GM19240 (cell line): Measurements from ENCODE around the gene MMP17.

Experiments
- DNase-seq: peaks from one replicate; pipeline ENCODE4 v3.0.0; 2011; ENCODE audit warnings: low spot score; ENCODE audit not compliant: insufficient read length

The MMP17 gene

GRCh38 chr12:131848753-131849152 is 20.6 kb downstream of the MMP17 start:
- no peak for DNase-seq

- DNase-seq = no peak
These were observed 21.7 kb downstream of the MMP17 start for GRCh38 chr12:131849700-131850553.

- DNase-seq = no peak
These were observed 22.8 kb downstream of the MMP17 start for GRCh38 chr12:131850856-131851559.

- DNase-seq = no peak
These were observed 23.8 kb downstream of the MMP17 start for GRCh38 chr12:131851741-131852550.

DNA sequence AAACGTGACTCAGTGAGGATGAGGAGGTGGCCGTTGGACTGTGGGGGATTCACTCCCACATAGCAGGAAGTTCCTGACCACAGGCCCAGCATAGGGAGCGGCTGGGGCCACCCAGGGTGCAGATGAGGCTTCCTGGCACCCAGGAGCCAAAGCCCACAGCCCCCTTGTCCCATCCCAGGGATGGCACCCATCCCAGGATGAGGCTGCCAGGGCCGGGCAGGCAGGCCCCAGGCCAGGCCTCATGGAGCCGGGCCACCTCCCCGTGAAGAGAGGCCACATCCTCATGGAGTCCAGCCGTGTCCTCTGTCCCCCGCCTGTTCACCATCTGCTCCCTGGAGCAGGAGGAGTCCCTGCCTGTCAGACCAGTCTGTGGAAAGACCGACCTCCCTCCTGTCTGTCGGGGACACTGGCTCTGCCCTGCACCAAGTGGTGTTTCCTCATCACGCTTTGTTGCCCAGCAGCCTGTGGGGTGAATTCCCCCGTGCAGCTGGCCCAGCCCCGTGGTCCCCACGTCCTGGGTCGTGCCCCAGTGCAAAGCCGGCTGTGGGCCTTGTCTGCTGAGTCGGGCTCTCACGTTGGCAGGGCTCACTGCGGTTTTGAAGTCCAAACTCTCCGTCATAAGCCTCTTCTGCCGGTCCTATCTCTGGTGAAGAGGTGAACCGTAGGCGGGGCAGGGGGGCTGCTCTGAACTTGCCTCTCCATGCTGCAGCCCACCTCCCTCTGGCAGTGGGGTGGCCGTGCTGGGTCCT is 24.5 kb downstream of the MMP17 start:
- no peak for DNase-seq

DNA sequence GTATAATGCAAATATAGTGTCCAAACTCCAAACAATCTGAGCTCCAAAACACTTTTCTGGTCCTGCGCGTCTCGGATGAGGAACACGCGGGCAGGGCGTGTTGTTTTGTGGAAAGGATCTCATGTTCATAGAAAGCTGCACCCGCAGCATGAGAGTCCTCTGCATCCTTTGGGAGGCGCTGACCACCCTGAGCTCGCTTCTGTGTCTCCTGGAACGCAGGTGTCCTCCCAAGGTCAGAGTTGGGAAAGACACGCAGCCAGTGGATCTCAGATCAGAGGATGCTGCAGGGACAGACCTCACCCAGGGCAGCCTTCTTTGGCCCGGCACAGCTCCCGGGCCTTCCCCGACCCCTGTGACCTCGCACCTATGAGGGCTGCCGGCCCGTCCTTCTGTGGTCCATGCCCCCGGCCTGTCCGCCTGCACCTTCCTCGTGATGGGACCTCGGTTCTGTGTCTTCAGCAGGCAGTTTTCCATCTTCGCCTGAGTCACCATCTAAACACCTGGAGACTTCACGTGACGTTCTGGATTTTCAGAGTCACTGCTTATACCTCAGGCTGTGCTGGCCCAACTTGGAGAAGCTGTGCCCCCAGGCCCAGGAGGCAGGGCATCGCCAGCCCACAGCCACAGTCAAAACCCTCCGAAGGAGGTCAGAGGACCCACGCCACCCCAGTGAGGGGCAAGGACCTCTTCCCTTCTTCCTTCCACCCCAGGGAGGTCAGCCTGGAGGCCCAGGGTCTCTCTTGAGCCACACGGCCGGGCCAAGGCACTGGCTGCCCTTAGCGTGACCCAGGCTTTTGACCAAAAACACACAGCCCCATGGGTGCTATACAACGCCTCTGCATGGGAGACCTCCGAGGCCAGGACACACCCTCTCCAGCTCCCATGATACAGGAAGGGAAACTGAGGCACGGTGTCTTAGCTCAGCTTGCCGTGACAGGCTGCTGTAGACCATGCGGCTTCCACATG is 25.9 kb downstream of the MMP17 start:
- DNase-seq = no peak

GRCh38 chr12:131854861-131855476 is 26.8 kb downstream of the MMP17 start:
- no peak for DNase-seq

- DNase-seq = no peak
These were observed 27.4 kb downstream of the MMP17 start for GRCh38 chr12:131855521-131856142.

DNA sequence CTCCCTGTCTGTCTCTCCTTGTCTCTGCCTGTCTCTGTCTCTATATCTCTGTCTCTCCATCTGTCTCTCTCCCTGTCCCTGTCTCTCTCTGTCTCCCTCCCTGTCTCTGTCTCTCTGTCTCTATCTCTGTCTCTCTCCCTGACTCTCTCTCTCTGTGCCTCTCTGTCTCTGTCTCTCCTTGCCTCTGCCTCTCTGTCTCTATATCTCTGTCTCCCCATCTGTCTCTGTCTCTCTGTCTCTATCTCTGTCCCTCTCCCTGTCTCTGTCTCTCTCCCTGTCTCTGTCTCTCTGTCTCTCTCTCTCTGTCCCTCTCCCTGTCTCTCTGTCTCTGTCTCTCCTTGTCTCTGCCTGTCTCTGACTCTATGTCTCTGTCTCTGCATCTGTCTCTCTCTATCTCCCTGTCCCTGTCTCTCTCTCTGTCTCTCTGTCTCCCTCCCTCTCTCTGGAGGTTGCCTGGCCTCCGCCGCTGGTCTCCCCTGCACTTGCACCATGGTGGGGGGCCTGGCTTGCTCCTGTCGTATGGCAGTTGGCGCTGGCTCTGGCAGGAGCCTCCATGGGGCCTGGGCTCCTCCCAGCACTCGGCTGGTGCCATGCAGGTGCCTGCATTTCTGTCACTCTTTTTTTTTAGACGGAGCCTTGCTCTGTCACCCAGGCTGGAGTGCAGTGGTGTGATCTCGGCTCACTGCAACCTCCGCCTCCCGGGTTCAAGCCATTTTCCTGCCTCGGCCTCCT is 28.3 kb downstream of the MMP17 start:
- DNase-seq = no peak

DNA sequence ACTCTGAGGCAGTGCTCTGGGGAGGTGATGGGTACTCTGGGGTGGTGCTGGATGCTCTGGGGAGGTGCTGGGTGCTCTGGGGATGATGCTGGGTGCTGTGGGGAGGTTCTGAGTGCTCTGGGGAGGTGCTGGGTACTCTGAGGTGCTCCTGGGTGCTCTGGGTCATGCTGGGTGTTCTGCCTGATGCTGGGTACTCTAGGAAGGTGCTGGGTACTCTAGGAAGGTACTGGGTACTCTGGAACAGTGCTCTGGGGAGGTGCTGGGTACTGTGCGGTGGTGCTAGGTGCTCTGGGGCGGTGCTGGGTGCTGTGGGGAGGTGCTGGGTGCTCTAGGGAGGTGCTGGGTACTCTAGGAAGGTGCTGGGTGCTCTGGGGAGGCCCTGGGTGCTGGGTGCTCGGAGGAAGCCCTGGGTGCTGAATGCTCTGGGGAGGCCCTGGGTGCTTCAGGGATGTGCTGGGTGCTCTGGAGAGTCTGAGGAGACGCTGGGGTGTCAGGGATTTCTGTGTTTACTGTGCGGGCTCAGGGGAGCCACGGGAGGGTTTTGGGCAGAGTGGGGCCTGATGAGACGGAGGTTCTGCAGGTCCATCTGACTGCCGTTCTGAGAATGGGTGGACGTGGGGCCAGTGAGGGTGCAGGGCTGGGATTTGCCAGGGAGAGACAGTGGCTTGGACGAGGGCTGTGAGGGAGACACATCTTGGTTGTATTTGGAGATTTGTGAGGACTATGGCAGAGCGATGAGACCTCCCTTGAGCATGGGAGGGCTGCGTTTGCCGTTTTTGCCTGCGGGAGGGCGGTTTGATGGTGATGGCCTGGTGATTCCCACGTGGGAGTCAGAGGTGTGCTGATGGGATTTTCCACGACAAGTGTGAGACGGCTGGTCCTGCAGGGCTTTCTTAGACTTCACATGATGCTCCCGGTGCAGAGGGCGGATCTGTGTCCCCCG is 30.0 kb downstream of the MMP17 start:
- no peak for DNase-seq

GRCh38 chr12:131860472-131861260 is 32.5 kb downstream of the MMP17 start:
- DNase-seq = no peak

- no peak for DNase-seq
These were observed 33.3 kb downstream of the MMP17 start for GRCh38 chr12:131861261-131862083.

DNA sequence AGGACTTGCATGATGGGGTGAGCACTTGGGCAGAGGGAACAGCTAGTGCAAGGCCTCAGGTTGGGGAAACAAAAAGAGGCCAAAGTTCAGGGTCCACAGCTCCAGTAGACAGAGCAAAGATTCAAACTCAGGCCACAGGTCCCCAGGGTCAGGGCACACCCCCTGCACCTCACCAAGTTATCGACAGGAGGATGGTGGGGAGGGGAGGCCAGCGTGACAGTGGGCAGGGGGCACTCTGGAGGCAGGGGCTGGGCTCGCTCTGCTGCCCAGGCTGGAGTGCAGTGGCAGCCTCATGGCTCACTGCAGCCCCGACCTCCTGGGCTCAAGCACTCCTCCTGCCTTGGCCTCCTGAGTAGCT is 33.9 kb downstream of the MMP17 start:
- DNase-seq = no peak

GRCh38 chr12:131862600-131862993 is 34.4 kb downstream of the MMP17 start:
- DNase-seq = no peak

DNA sequence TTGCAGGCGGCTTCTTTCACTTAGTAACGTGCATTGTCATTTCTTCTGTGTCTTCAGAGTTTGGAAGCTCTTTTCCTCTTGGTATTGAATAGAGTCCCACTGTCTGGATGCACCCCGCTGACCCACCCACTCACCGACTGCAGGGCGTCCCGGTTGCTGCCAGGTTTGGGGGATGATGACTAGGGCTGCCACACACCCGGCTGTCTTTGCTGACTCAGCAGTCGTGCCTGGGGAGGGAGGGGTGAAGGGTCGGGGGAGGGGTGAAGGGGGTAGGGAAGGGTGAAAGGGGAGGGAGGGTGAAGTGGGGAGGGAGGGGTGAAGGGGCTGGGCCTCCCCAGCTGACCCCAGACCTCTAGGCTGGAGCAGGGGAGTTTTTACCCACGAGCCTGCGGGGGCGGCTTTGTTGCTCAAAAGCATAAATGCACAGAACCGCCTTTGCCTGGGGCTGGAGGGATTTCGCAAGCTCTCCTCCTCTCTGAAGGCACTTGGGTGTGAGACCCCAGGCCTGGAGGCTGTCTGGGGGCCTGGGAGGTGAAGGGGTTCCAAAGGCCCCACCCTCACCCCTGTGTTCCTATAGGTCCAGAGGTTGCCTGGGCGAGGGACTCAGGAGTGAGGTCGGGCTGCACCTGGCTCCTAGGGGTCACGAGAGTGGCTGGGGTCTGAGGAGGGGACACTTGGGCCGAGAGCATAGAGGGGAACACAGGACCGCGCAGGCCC is 35.0 kb downstream of the MMP17 start:
- DNase-seq = no peak
